ENCODE data around the gene LIMCH1. TPM values are rescaled to one million over a fixed set of nuclear protein-coding genes. Genes with fewer than 3 reads are reported as not detected.

LIMCH1 gene
- total RNA-seq, 1 experiment from 2014 or later = 3.3 TPM

- Histone ChIP-seq H3K18ac (ENCODE audit: insufficient read length, low read depth, low read length) (no peak overlapping the region), H3K9me3 (ENCODE audit: control insufficient read depth, low read depth, low read length) (no peaks in the 10 kb centered on the region), H4K91ac (ENCODE audit: insufficient read length, low read depth, low read length) (no peak overlapping the region), H3K4me1 (ENCODE audit: insufficient read depth, low read length) (no peaks in the 10 kb centered on the region), H3K27me3 (ENCODE audit: insufficient read depth, low read length) (peaks cover 95% of the 10 kb centered on the region), H3K79me1 (ENCODE audit: insufficient read depth, low read depth, low read length, poor library complexity, severe bottlenecking) (no peaks in the 10 kb centered on the region), H2BK12ac (ENCODE audit: insufficient read length, low read depth, low read length) (no peak overlapping the region), H2BK15ac (ENCODE audit: low read depth, low read length) (no peak overlapping the region), H3K14ac (ENCODE audit: insufficient read depth, low read length) (no peak overlapping the region), H3K27ac (ENCODE audit: insufficient read length, low read depth, low read length) (no peak overlapping the region), H2AK5ac (ENCODE audit: insufficient read length, low read length) (no peak overlapping the region), H3K56ac (ENCODE audit: insufficient read length, low read depth, low read length) (no peak overlapping the region), H4K5ac (ENCODE audit: insufficient read length, low read depth, low read length) (no peak overlapping the region), H2BK20ac (ENCODE audit: low read depth, low read length, poor library complexity, severe bottlenecking) (no peak overlapping the region), H3K4ac (ENCODE audit: low read depth, low read length) (no peak overlapping the region), H3K9ac (ENCODE audit: extremely low read depth, insufficient read length, low read length) (no peak overlapping the region), H4K20me1 (ENCODE audit: control insufficient read depth, insufficient read depth, insufficient read length) (peaks cover under 1% of the 10 kb centered on the region), H2AFZ (ENCODE audit: low read length) (no peak overlapping the region), H3K23me2 (ENCODE audit: insufficient read length, low read depth, low read length, poor library complexity, severe bottlenecking) (peaks cover 15% of the 10 kb centered on the region), H3K79me2 (ENCODE audit: insufficient read depth, low read length) (no peaks in the 10 kb centered on the region), H4K8ac (replicated peaks; ENCODE audit: insufficient read length, low read depth, low read length) (no peak overlapping the region), H2BK5ac (ENCODE audit: insufficient read length, low read length) (no peak overlapping the region), H3K4me2 (ENCODE audit: insufficient read depth, insufficient read length, low read length) (no peak overlapping the region), H2BK120ac (ENCODE audit: low read depth, low read length, poor library complexity, severe bottlenecking) (no peak overlapping the region), H3K23ac (ENCODE audit: insufficient read length, low read depth, low read length) (no peak overlapping the region), H3T11ph (ENCODE audit: low read length) (no peak overlapping the region)
- no peak overlapping the region for H3K4me3 Mint-ChIP-seq
- peaks cover 36 to 60% of the 10 kb centered on the region in 2 experiments for H3K4me1 Mint-ChIP-seq
- H3K27ac Mint-ChIP-seq = no peak overlapping the region
- TF ChIP-seq CTCF (conservative IDR thresholded peaks at IDR 0.05) = no peak
- WGBS (ENCODE audit: extremely low coverage, insufficient read length, low lambda C conversion rate) = no CpG with 5 or more reads among the region's 12 CpGs
- H3K36me3 Mint-ChIP-seq (ENCODE audit: insufficient read depth in 1 of 3, low read depth in 3 of 3) = peaks cover 0 to 2% (median 0%) of the 10 kb centered on the region in 3 experiments; a peak in 3 of 7 replicates
- peaks cover 99% of the 10 kb centered on the region for H3K27me3 Mint-ChIP-seq (ENCODE audit: low read depth)
- peaks cover 2 to 18% of the 10 kb centered on the region in 2 experiments for H3K9me3 Mint-ChIP-seq
- DNase-seq = no peak
Observed at GRCh38 chr4:41749631-41750039, 211.7 kb downstream of the LIMCH1 start.

Other genes starting within 250 kb of the LIMCH1 start
- gene PHOX2B, start 210.6 kb downstream of the LIMCH1 start, total RNA-seq (2021) = not detected in 2 replicates